Upper lobe of left lung (tissue), 6 donors: Measurements from ENCODE around the gene ABR. TPM values are rescaled to one million over a fixed set of nuclear protein-coding genes. Genes with fewer than 3 reads are reported as not detected.
"Not testable (repeated sequence)": the region's sequence is repeated elsewhere in the genome, so short reads cannot be mapped to it uniquely, and the experiment has no call there.

Experiments used
- ATAC-seq, 2 donors: fragments of 200-7000 bp; cut with Tn5 transposase; one replicate each; pipeline ENCODE4 v1.9.1; 2022; ENCODE audit warnings: mild to moderate bottlenecking in 2 of 2, moderate library complexity in 2 of 2; ENCODE audit not compliant: low FRiP score in 2 of 2
- DNase-seq, 2 donors: peaks; one replicate each; pipeline ENCODE4 v3.0.0-alpha.2; 2019 to 2020
- H3K27ac ChIP-seq, 4 donors: fragments of 200-600 bp; sonication (generic); one replicate each; pipeline ENCODE4 v1.5.1; 2016 to 2019
- H3K27me3 ChIP-seq, 4 donors: fragments of 200-600 bp; sonication (generic); one replicate each; pipeline ENCODE4 v1.5.1; 2017 to 2019
- H3K36me3 ChIP-seq, 4 donors: fragments of 200-600 bp; sonication (generic); one replicate each; pipeline ENCODE4 v1.5.1; 2016 to 2019
- H3K4me1 ChIP-seq, 4 donors: fragments of 200-600 bp; sonication (generic); one replicate each; pipeline ENCODE4 v1.5.1; 2018 to 2019
- H3K4me3 ChIP-seq, 4 donors: fragments of 200-600 bp; sonication (generic); one replicate each; pipeline ENCODE4 v1.5.1; 2017 to 2019; ENCODE audit warnings: mild to moderate bottlenecking in 2 of 4, moderate library complexity in 1 of 4
- H3K9me3 ChIP-seq, 4 donors: fragments of 200-600 bp; sonication (generic); one replicate each; pipeline ENCODE4 v1.5.1; 2018 to 2019
- CTCF ChIP-seq, 6 experiments: fragments of 450-650 bp in 4 of 6; fragments of 200-600 bp in 2 of 6; sonication (generic) in 2 of 6; IDR thresholded peaks; one replicate each; pipeline ENCODE4 v1.5.1; 2016 to 2019; ENCODE audit warnings: antibody characterized with exemption in 6 of 6
- EP300 ChIP-seq, 4 donors: sonication (generic); formaldehyde crosslinking; IDR thresholded peaks; one replicate each; pipeline ENCODE4 v1.5.1; 2017; ENCODE audit warnings: antibody characterized with exemption in 4 of 4, control low read depth in 2 of 4
- POLR2A ChIP-seq, 4 donors: fragments of 450-650 bp; IDR thresholded peaks; one replicate each; pipeline ENCODE4 v1.5.1; 2016 to 2017; ENCODE audit warnings: antibody characterized with exemption in 4 of 4, mild to moderate bottlenecking in 2 of 4
- POLR2AphosphoS5 ChIP-seq, 2 donors: sonication (generic); formaldehyde crosslinking; IDR thresholded peaks; one replicate each; pipeline ENCODE4 v1.5.1; 2017; ENCODE audit warnings: antibody characterized with exemption in 2 of 2
- WGBS, 2 donors: methylation state at CpG; one replicate each; pipeline ENCODE4 v1.1.5; 2017 to 2018; 5-methylcytosine and 5-hydroxymethylcytosine counted together
- total RNA-seq, 6 donors: library from RNA; depleted of rRNA in 4 of 6; stranded (reverse); fragments of >200 nt in 4 of 6; gene quantifications; one replicate each; pipeline versions ENCODE4 v1.1.0 to v1.2.1, GENCODE V29; 2016 to 2021
- donor health status: DM: no; HTN: no; CAD: no; lungs with moderate emphysema.
- donor health status: DM: no; HTN: yes; CAD: no; lungs with severe emphysema.

Gene ABR
- total RNA-seq, 6 donors from 2014 or later: 117 to 645 (median 206) TPM

GRCh38 chr17:1097972-1098744, 81.6 kb downstream of the ABR start:
- not testable (repeated sequence) for H3K27me3 ChIP-seq, H3K9me3 ChIP-seq
- H3K4me3 ChIP-seq: peak overlapping the region in 3 of 4 donors; percentile 12 to 24 (median 16)
- TF ChIP-seq POLR2AphosphoS5 (IDR thresholded peaks at IDR 0.05): peak; percentile 62 to 86
- peak in 1 of 4 donors; percentile 30 for TF ChIP-seq EP300 (IDR thresholded peaks at IDR 0.05)
- peak; percentile 63 to 77 for ATAC-seq
- peak overlapping the region; percentile 70 to 94 (median 82) for H3K27ac ChIP-seq
- H3K4me1 ChIP-seq: peaks cover 22 to 57% (median 32%) of the 10 kb centered on the region in 4 donors
- peaks cover 0 to 34% (median 20%) of the 10 kb centered on the region in 4 donors for H3K36me3 ChIP-seq
- DNase-seq: peak in 1 of 2 donors; percentile 76
- WGBS, 2 donors: 54 to 70% methylated on average over 18 to 19 of the region's 19 CpGs

DNA sequence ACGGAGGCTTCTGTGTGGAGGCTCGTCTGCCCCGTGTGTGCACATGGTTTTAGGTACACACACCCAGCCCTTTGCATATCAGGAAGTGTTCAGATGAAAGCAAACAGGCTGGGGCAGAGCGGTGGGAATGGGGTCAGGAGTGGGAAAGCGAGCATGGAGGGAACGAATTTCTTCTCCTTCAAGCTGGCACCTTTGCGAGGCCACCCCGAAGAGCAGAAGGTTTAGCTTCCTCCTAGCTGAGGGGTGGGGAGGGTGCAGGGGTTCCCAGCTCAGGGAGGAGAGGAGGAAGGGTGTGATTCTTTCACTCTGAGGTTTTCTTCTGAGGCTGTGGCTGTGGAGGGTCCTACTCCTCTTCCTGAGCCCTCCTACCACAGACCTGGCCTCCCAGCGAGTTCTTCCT, 83.6 kb downstream of the ABR start:
- Histone ChIP-seq H3K27me3 (no peaks in the 10 kb centered on the region), H3K27ac (peak overlapping the region; percentile 82 to 94 (median 88)), H3K4me1 (peaks cover 22 to 68% (median 33%) of the 10 kb centered on the region in 4 donors), H3K36me3 (peaks cover 0 to 48% (median 27%) of the 10 kb centered on the region in 4 donors), H3K4me3 (no peak overlapping the region), H3K9me3 (no peaks in the 10 kb centered on the region)
- TF ChIP-seq POLR2AphosphoS5 (IDR thresholded peaks at IDR 0.05) (no peak), CTCF (IDR thresholded peaks at IDR 0.05) (no peak), EP300 (IDR thresholded peaks at IDR 0.05) (no peak), POLR2A (IDR thresholded peaks at IDR 0.05) (no peak)
- ATAC-seq (peak; percentile 18 to 51), DNase-seq (peak in 1 of 2 donors; percentile 55)
- WGBS, 2 donors: 44 to 50% methylated on average over 9 of the region's 9 CpGs

DNA sequence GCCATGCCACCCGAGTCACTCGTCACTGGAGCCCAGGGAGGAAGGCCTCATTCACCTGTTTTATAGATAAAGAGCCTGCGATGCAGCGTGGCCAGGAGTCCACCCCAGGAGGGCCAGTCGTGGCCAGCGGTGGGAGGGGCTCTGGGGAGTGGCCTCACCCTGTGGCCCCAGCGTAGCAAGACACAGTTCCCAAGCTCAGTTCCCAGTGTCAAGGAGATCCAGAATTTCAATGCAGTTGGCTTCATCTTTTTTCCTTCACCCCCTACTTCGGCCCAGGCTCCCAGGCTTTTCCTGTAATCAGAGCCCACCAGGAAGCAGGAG, 84.0 kb downstream of the ABR start:
- no peak for ATAC-seq
- Histone ChIP-seq H3K27me3 (no peaks in the 10 kb centered on the region), H3K4me3 (no peak overlapping the region), H3K9me3 (no peaks in the 10 kb centered on the region), H3K36me3 (peaks cover 0 to 52% (median 30%) of the 10 kb centered on the region in 4 donors), H3K4me1 (peaks cover 25 to 72% (median 37%) of the 10 kb centered on the region in 4 donors), H3K27ac (peak overlapping the region; percentile 82 to 94 (median 88))
- TF ChIP-seq CTCF (IDR thresholded peaks at IDR 0.05): no peak
- WGBS, 2 donors: 46 to 93% methylated on average over 3 to 8 of the region's 8 CpGs
- no peak for DNase-seq

- DNase-seq (peak in 1 of 2 donors; percentile 92), ATAC-seq (peak; percentile 66 to 73)
- H3K27ac ChIP-seq: peak overlapping the region; percentile 82 to 94 (median 88)
- peaks cover 27 to 78% (median 42%) of the 10 kb centered on the region in 4 donors for H3K4me1 ChIP-seq
- no peaks in the 10 kb centered on the region for H3K27me3 ChIP-seq
- TF ChIP-seq POLR2A (IDR thresholded peaks at IDR 0.05) (peak in 1 of 4 donors; percentile 13), POLR2AphosphoS5 (IDR thresholded peaks at IDR 0.05) (peak in 1 of 2 donors; percentile 19), EP300 (IDR thresholded peaks at IDR 0.05) (peak in 1 of 4 donors; percentile 7), CTCF (IDR thresholded peaks at IDR 0.05) (no peak)
- H3K4me3 ChIP-seq: no peak overlapping the region
- peaks cover 0 to 55% (median 30%) of the 10 kb centered on the region in 4 donors for H3K36me3 ChIP-seq
- no peaks in the 10 kb centered on the region for H3K9me3 ChIP-seq
- WGBS, 2 donors: 54 to 78% methylated on average over 25 to 31 of the region's 31 CpGs
Observed at GRCh38 chr17:1095090-1095852, 84.5 kb downstream of the ABR start.

GRCh38 chr17:1094591-1094990, 85.2 kb downstream of the ABR start:
- TF ChIP-seq CTCF (IDR thresholded peaks at IDR 0.05): no peak
- TF ChIP-seq POLR2AphosphoS5 (IDR thresholded peaks at IDR 0.05): no peak
- TF ChIP-seq EP300 (IDR thresholded peaks at IDR 0.05): no peak
- no peak for TF ChIP-seq POLR2A (IDR thresholded peaks at IDR 0.05)
- ATAC-seq: no peak
- DNase-seq: no peak
- WGBS, 2 donors: 88 to 90% methylated on average over 6 of the region's 6 CpGs
- Histone ChIP-seq H3K4me3 (no peak overlapping the region), H3K27ac (peak overlapping the region; percentile 82 to 94 (median 88)), H3K9me3 (no peaks in the 10 kb centered on the region), H3K4me1 (peaks cover 27 to 84% (median 49%) of the 10 kb centered on the region in 4 donors), H3K27me3 (no peaks in the 10 kb centered on the region), H3K36me3 (peaks cover 0 to 56% (median 28%) of the 10 kb centered on the region in 4 donors)
